ENCODE results near the gene GAGE13.
"Not testable (repeated sequence)": the region's sequence is repeated elsewhere in the genome, so short reads cannot be mapped to it uniquely, and the experiment has no call there.

Gene GAGE13

GRCh38 chrX:49330421-49330820 is 961 bp upstream of the GAGE13 start:
- DNase-seq (ENCODE audit: extremely low read depth in 1 of 2, low read depth in 1 of 2): not testable (repeated sequence)

- not testable (repeated sequence) for DNase-seq (ENCODE audit: extremely low read depth in 1 of 2, low read depth in 1 of 2)
These were observed 459 bp downstream of the GAGE13 start for GRCh38 chrX:49331841-49332240.

GRCh38 chrX:49341449-49341848 is 10.1 kb downstream of the GAGE13 start:
- not testable (repeated sequence) for DNase-seq (ENCODE audit: extremely low read depth in 1 of 2, low read depth in 1 of 2)

- DNase-seq (ENCODE audit: extremely low read depth in 1 of 2, low read depth in 1 of 2): not testable (repeated sequence)
These were observed 13.3 kb downstream of the GAGE13 start for GRCh38 chrX:49344496-49345175.

- DNase-seq (ENCODE audit: extremely low read depth in 1 of 2, low read depth in 1 of 2): not testable (repeated sequence)
These were observed 14.0 kb downstream of the GAGE13 start for GRCh38 chrX:49345402-49345801.

- not testable (repeated sequence) for DNase-seq (ENCODE audit: extremely low read depth in 1 of 2, low read depth in 1 of 2)
These were observed 14.8 kb downstream of the GAGE13 start for GRCh38 chrX:49346150-49346549.

Data from activated CD8-positive, alpha-beta memory T cell treated with anti-CD3 and anti-CD28 coated beads for 1 hour (primary cell).